ENCODE results near the gene SLC16A10. TPM values are rescaled to one million over a fixed set of nuclear protein-coding genes. Genes with fewer than 3 reads are reported as not detected.

The SLC16A10 gene
- total and polyA plus RNA-seq, 2 of the 8 experiments (the other 6 are each of a cell fraction or from before 2014, with no cell fraction given), result 18.6 to 23.2 TPM

GRCh38 chr6:111183702-111184517 lies 96.6 kb downstream of the SLC16A10 start:
- CTCF ChIA-PET (ENCODE audit: partially characterized antibody), result interaction anchor here (0.6 to 1.9 kb wide), 3 partner anchors 125 to 172 kb away, joined by 3 to 12 read pairs (median 3); no protein-coding TSS in a partner anchor
- no peak for TF ChIP-seq KDM4A (IDR thresholded peaks at IDR 0.05; ENCODE audit: low read depth, low read length, severe bottlenecking)
- TF ChIP-seq BRCA1 (IDR thresholded peaks at IDR 0.05; ENCODE audit: low read depth, low read length), result no peak
- no peak for TF ChIP-seq YY1 (IDR thresholded peaks at IDR 0.05; ENCODE audit: low read depth, low read length)
- no peak for TF ChIP-seq GABPA (IDR thresholded peaks at IDR 0.05; ENCODE audit: borderline replicate concordance, insufficient read depth, low read length)
- TF ChIP-seq SP4 (IDR thresholded peaks at IDR 0.05; ENCODE audit: low read length), result no peak
- no peak for TF ChIP-seq POLR2AphosphoS5 (IDR thresholded peaks at IDR 0.05; ENCODE audit: low read depth, low read length)
- no peak for TF ChIP-seq FOSL1 (IDR thresholded peaks at IDR 0.05; ENCODE audit: insufficient read depth, low read depth, low read length)
- no peak for TF ChIP-seq ATF3 (IDR thresholded peaks at IDR 0.05; ENCODE audit: insufficient read depth, low read depth, low read length)
- no peak for TF ChIP-seq CTCF (IDR thresholded peaks at IDR 0.05; ENCODE audit: control extremely low read depth in 1 of 3, insufficient read depth in 1 of 3, low read depth in 1 of 3, low read length in 3 of 3)
- no peak for TF ChIP-seq TEAD4 (IDR thresholded peaks at IDR 0.05; ENCODE audit: low read depth, low read length)

More at GRCh38 chr6:111183702-111184517, 96.6 kb downstream of the SLC16A10 start:
- Histone ChIP-seq H2BK15ac (ENCODE audit: low read length) (no peak overlapping the region), H2AFZ (ENCODE audit: low read length) (no peak overlapping the region), H3K18ac (ENCODE audit: extremely low read depth, low read length) (no peak overlapping the region), H2BK5ac (ENCODE audit: low read depth, low read length) (no peak overlapping the region), H4K20me1 (replicated peaks in 1 of 2; ENCODE audit: control insufficient read depth in 1 of 2, insufficient read depth in 2 of 2, low read length in 2 of 2) (no peaks in the 10 kb centered on the region), H3K79me2 (ENCODE audit: control insufficient read depth in 1 of 2, insufficient read depth in 2 of 2, low read length in 2 of 2) (no peaks in the 10 kb centered on the region), H4K91ac (replicated peaks; ENCODE audit: insufficient read length, low read length) (no peak overlapping the region), H4K8ac (ENCODE audit: extremely low read depth, insufficient read depth, low read length) (no peak overlapping the region), H3K79me1 (ENCODE audit: low read depth, low read length) (no peaks in the 10 kb centered on the region), H3K23me2 (ENCODE audit: low read depth, low read length) (no peaks in the 10 kb centered on the region), H2BK120ac (replicated peaks; ENCODE audit: low read depth, low read length) (no peak overlapping the region), H3K56ac (replicated peaks; ENCODE audit: insufficient read length, low read depth, low read length) (no peak overlapping the region), H4K5ac (ENCODE audit: insufficient read length, low read depth, low read length) (no peak overlapping the region), H2BK20ac (ENCODE audit: low read length) (no peak overlapping the region), H3K9me3 (ENCODE audit: insufficient read depth in 2 of 2, low read depth in 1 of 2, low read length in 1 of 2) (no peaks in the 10 kb centered on the region), H3K14ac (ENCODE audit: insufficient read length) (no peak overlapping the region), H3K23ac (ENCODE audit: insufficient read length) (no peak overlapping the region), H3K36me3 (ENCODE audit: control insufficient read depth in 2 of 4, insufficient read depth in 4 of 4, low read length in 3 of 4) (no peaks in the 10 kb centered on the region), H3K4me2 (ENCODE audit: insufficient read depth in 1 of 2, low read depth in 2 of 2, low read length in 2 of 2) (no peak overlapping the region), H3K27ac (ENCODE audit: low read depth, low read length) (no peak overlapping the region), H3K4me1 (replicated peaks in 1 of 4; ENCODE audit: control insufficient read depth in 3 of 4, insufficient read depth in 4 of 4, low read length in 3 of 4) (no peaks in the 10 kb centered on the region), H2BK12ac (ENCODE audit: low read depth, low read length) (no peak overlapping the region), H3K27me3 (replicated peaks in 1 of 4; ENCODE audit: control insufficient read depth in 3 of 4, extremely low read depth in 1 of 4, insufficient read depth in 3 of 4, low read length in 3 of 4) (no peaks in the 10 kb centered on the region), H3K9ac (replicated peaks in 1 of 4; ENCODE audit: extremely low read depth in 1 of 4, low read depth in 3 of 4, low read length in 3 of 4) (no peak overlapping the region), H2AK5ac (ENCODE audit: low read depth, low read length) (no peak overlapping the region), H3K4me3 (ENCODE audit: extremely low read depth in 1 of 4, insufficient read depth in 2 of 4, low read depth in 3 of 4, low read length in 4 of 4) (no peak overlapping the region), H3K4ac (replicated peaks; ENCODE audit: insufficient read length, low read depth, low read length) (no peak overlapping the region)
- no peak for DNase-seq (ENCODE audit: low read depth in 1 of 2, low spot score in 2 of 2)
- POLR2A ChIA-PET (ENCODE audit: partially characterized antibody), result interaction anchor here (1.5 kb wide), 1 partner anchor 31 kb away, joined by 3 read pairs; no protein-coding TSS in a partner anchor
- 71% methylated on average over 5 of the region's 5 CpGs; no CpG with 5 or more reads in 1 of the 2 experiments for WGBS, 2 experiments (ENCODE audit: extremely low coverage in 1 of 2, insufficient coverage in 1 of 2, insufficient read length in 1 of 2, insufficient replicate concordance in 2 of 2, low coverage in 1 of 2, low lambda C conversion rate in 2 of 2, missing lambda C conversion rate in 1 of 2)
- no peak for FAIRE-seq
